SU-DHL-6 (cell line): ENCODE results near the gene FBXO40.

Experiments used
- H2AFZ ChIP-seq: fragments of 200-600 bp; sonication (generic); 2 replicates; pipeline ENCODE4 v1.6.1; 2014; ENCODE audit warnings: low read depth, mild to moderate bottlenecking, moderate library complexity, mixed read lengths, antibody characterized with exemption, low read length; ENCODE audit not compliant: severe bottlenecking
- H3F3A ChIP-seq: fragments of 200-600 bp; shearing (Covaris generic); 2 replicates; pipeline ENCODE4 v1.6.0; 2016; ENCODE audit warnings: antibody characterized with exemption, mild to moderate bottlenecking; ENCODE audit not compliant: insufficient read depth
- H3K27ac ChIP-seq: fragments of 200-600 bp; sonication (generic); 2 replicates; pipeline ENCODE4 v1.5.1; 2016; ENCODE audit warnings: low read depth, mild to moderate bottlenecking, low read length, moderate library complexity, mixed read lengths
- H3K27me3 ChIP-seq: fragments of 200-600 bp; sonication (generic), shearing (Covaris generic); 2 replicates; pipeline ENCODE4 v1.6.0; 2014; ENCODE audit warnings: mild to moderate bottlenecking, low read length
- H3K36me3 ChIP-seq: fragments of 200-600 bp; sonication (generic); 2 replicates; pipeline ENCODE4 v1.6.1; 2014; ENCODE audit warnings: mild to moderate bottlenecking, low read length, mixed read lengths
- H3K4me2 ChIP-seq: fragments of 300-600, 200-600 bp; shearing (Covaris generic), sonication (generic); 2 replicates; pipeline ENCODE4 v1.6.0; 2014; ENCODE audit warnings: low read length, low read depth, mild to moderate bottlenecking; ENCODE audit not compliant: poor library complexity, severe bottlenecking
- H3K4me3 ChIP-seq: fragments of 200-600 bp; sonication (generic); 2 replicates; pipeline ENCODE4 v1.5.1; 2014; ENCODE audit warnings: antibody characterized with exemption, low read length, mild to moderate bottlenecking, mixed read lengths; ENCODE audit not compliant: insufficient read depth, poor library complexity, severe bottlenecking
- H3K79me2 ChIP-seq: fragments of 200-600 bp; sonication (generic); 2 replicates; pipeline ENCODE4 v1.6.1; 2014; ENCODE audit warnings: mild to moderate bottlenecking, low read length, moderate library complexity; ENCODE audit not compliant: insufficient read depth
- H3K9ac ChIP-seq: fragments of 200-600 bp; sonication (generic); 2 replicates; pipeline ENCODE4 v1.7.0; 2014; ENCODE audit warnings: mild to moderate bottlenecking, low read length
- H3K9me2 ChIP-seq: fragments of 200-600 bp; sonication (generic); replicated peaks from 2 replicates; pipeline ENCODE4 v1.6.1; 2014; ENCODE audit warnings: low read length; ENCODE audit not compliant: insufficient read depth
- H3K9me3 ChIP-seq: fragments of 200-600 bp; sonication (generic); 2 replicates; pipeline ENCODE4 v1.6.1; 2014; ENCODE audit warnings: low read length, mixed read lengths; ENCODE audit not compliant: insufficient read depth
- H4K20me1 ChIP-seq: fragments of 200-600 bp; sonication (generic); 2 replicates; pipeline ENCODE4 v1.6.1; 2014; ENCODE audit warnings: low read depth, mild to moderate bottlenecking, antibody characterized with exemption, low read length, moderate library complexity, mixed read lengths
- EZH2phosphoT487 ChIP-seq: fragments of 200-600 bp; sonication (generic), shearing (Covaris generic); conservative IDR thresholded peaks from 2 replicates; pipeline ENCODE4 v1.6.1; 2018; ENCODE audit warnings: mild to moderate bottlenecking, antibody characterized with exemption, low read length, moderate library complexity, mixed read lengths
- TF ChIP-seq, protein P1 (sequence below): fragments of 200-600 bp; sonication (generic); IDR thresholded peaks from one replicate; pipeline ENCODE4 v1.5.1; 2017; ENCODE audit warnings: antibody characterized with exemption, mild to moderate bottlenecking, low read length, moderate library complexity; ENCODE audit not compliant: insufficient read depth, poor library complexity, severe bottlenecking

FBXO40 gene

DNA sequence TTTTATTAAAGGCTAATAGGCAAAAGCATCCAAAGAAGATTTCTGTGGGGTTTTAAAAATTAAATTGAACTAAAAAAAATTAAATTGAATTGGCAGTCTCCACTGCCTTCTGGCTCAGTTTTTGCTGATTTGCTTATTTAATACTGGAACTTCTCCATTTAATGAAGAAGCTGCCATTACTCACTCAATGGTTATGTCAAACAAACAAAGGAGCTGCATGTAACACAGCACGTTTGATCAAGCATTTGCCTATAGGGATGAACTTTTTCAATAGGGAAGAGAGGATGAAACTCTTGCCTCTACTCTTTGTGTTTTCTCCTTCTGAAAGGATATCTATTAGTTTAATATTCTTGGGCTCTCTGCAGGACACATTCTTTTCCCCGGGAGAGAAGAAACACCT, 72.3 kb downstream of the FBXO40 start:
- Histone ChIP-seq H3K4me2 (no peak overlapping the region), H3K9ac (no peak overlapping the region), H3K9me3 (no peaks in the 10 kb centered on the region), H3K4me3 (no peak overlapping the region), H3K79me2 (no peaks in the 10 kb centered on the region), H3K9me2 (no peaks in the 10 kb centered on the region), H3F3A (no peaks in the 10 kb centered on the region), H4K20me1 (no peaks in the 10 kb centered on the region), H2AFZ (no peak overlapping the region), H3K27ac (no peak overlapping the region), H3K27me3 (no peaks in the 10 kb centered on the region), H3K36me3 (no peaks in the 10 kb centered on the region)
- no peak for TF ChIP-seq EZH2phosphoT487
- TF ChIP-seq, protein P1, sequence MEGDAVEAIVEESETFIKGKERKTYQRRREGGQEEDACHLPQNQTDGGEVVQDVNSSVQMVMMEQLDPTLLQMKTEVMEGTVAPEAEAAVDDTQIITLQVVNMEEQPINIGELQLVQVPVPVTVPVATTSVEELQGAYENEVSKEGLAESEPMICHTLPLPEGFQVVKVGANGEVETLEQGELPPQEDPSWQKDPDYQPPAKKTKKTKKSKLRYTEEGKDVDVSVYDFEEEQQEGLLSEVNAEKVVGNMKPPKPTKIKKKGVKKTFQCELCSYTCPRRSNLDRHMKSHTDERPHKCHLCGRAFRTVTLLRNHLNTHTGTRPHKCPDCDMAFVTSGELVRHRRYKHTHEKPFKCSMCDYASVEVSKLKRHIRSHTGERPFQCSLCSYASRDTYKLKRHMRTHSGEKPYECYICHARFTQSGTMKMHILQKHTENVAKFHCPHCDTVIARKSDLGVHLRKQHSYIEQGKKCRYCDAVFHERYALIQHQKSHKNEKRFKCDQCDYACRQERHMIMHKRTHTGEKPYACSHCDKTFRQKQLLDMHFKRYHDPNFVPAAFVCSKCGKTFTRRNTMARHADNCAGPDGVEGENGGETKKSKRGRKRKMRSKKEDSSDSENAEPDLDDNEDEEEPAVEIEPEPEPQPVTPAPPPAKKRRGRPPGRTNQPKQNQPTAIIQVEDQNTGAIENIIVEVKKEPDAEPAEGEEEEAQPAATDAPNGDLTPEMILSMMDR = no peak

DNA sequence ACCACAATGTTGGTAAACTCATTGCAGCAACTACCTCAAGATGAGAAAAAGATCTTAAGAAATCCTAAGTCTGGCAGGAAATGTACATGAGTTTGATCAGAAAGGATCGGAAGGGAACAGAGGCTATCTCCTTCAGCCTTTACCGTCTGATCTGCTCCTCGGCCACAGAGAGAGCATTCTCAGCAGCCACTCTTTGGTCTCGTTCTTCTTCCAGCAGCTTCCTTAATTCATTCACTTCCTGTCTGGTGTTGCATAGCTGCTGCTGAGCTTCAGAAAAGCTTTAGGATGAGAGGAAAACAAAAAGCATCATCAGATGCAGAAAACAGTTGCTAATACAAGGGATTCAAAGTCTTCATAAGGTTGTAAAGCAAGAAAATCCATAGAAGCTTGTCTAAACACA, 74.2 kb downstream of the FBXO40 start:
- Histone ChIP-seq H3F3A (no peaks in the 10 kb centered on the region), H3K4me3 (no peak overlapping the region), H3K9ac (no peak overlapping the region), H3K9me3 (no peaks in the 10 kb centered on the region), H3K27me3 (no peaks in the 10 kb centered on the region), H3K36me3 (no peaks in the 10 kb centered on the region), H3K4me2 (no peak overlapping the region), H3K27ac (no peak overlapping the region), H3K79me2 (no peaks in the 10 kb centered on the region), H3K9me2 (no peaks in the 10 kb centered on the region), H4K20me1 (no peaks in the 10 kb centered on the region), H2AFZ (no peak overlapping the region)
- TF ChIP-seq EZH2phosphoT487 = no peak
- TF ChIP-seq, protein P1 = no peak

DNA sequence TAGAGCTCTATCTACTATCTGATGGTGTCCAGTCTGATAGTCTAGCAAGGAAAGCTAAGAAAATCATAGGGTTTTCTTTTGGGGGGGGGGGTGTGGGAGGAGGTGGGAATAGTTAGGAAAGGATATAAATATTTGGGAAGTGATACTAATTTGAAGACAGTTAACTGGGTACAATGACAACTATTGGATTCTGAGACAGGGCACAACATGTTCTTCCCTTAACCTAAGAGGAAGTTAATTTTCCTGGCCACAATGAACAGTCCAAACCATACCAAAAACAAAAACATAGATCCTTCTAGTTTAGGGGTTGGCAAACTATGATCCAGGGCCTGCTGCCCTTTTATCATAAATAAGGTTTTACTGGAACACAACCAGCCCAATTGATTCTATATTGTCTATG, 77.5 kb downstream of the FBXO40 start:
- no peaks in the 10 kb centered on the region for H3K9me2 ChIP-seq
- TF ChIP-seq EZH2phosphoT487 = no peak
- TF ChIP-seq, protein P1 = no peak
- H3K4me3 ChIP-seq = no peak overlapping the region
- H3F3A ChIP-seq = no peaks in the 10 kb centered on the region
- no peak overlapping the region for H3K9ac ChIP-seq
- H3K9me3 ChIP-seq = no peaks in the 10 kb centered on the region
- no peaks in the 10 kb centered on the region for H3K36me3 ChIP-seq
- no peak overlapping the region for H3K4me2 ChIP-seq
- no peaks in the 10 kb centered on the region for H3K79me2 ChIP-seq
- no peaks in the 10 kb centered on the region for H4K20me1 ChIP-seq
- H3K27ac ChIP-seq = no peak overlapping the region
- H2AFZ ChIP-seq = no peak overlapping the region
- no peaks in the 10 kb centered on the region for H3K27me3 ChIP-seq
